ENCODE measurements around the gene PCAT7.

Gene PCAT7

GRCh38 chr9:94606646-94607422 lies 52.0 kb downstream of the PCAT7 start:
- no peak for DNase-seq

- DNase-seq = no peak
Measured at GRCh38 chr9:94607423-94607691, 52.5 kb downstream of the PCAT7 start.

DNA sequence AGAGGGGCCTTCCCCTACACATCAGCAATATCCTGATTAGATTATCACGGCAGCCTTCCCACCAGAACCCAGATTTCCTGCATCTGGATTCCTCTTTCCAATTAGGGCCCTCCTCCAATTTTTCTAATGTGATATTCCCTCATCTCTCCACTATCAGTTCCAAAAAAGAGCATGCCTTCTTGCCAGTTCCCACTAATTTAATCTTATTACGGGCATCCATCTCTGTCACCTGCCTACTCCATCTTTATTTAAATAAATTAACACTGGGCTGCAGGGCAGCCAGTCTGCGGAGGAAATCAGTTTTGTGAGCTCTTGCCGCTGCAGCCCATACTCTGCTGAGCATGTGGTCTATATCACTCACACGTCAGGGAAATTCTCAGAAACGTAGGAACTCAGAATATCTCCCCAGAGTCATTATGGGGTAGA lies 55.3 kb downstream of the PCAT7 start:
- DNase-seq = no peak

DNA sequence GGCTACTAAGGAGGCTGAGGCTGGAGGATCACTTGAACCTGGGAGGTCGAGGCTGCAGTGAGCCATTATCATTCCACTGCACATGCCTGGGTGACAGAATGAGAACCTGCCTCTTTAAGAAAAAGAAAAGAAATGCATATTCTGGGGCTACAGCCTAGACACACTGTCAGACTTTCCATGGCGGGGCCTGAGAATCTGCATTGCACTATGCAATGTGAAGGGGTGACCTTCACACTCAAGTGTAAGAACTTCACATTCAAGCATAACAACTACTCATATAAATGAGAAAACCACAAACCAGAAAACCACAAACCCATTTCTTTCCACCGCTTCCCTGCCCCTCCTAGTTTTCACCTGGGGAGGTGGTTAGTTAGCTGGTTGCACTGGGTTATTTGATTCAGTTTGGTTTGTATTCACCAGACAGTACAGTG lies 56.8 kb downstream of the PCAT7 start:
- no peak for DNase-seq

GRCh38 chr9:94612071-94612470 lies 57.2 kb downstream of the PCAT7 start:
- DNase-seq = no peak

GRCh38 chr9:94613003-94613402 lies 58.1 kb downstream of the PCAT7 start:
- DNase-seq = no peak

GRCh38 chr9:94619026-94619425 lies 64.1 kb downstream of the PCAT7 start:
- no peak for DNase-seq

All from midbrain (tissue), 1 donor.